Measurements from ENCODE around the gene LIX1. TPM values are rescaled to one million over a fixed set of nuclear protein-coding genes. Genes with fewer than 3 reads are reported as not detected.

Gene LIX1
- polyA plus RNA-seq, 2 of the 4 experiments (the other 2 are of a cell fraction) = not detected

- Histone ChIP-seq H3K4me2 (peak overlapping the region; percentile 38; the same call in 2 of the 3 replicates), H3K4me1 (peaks cover 10% of the 10 kb centered on the region; the same call in 2 of the 3 replicates), H3K9me3 (no peaks in the 10 kb centered on the region), H3K27ac (no peak overlapping the region), H3K4me3 (no peak overlapping the region)
- ChIA-PET POLR2A (no interaction called here), CTCF (interaction anchor here (0.8 to 1.0 kb wide), 2 partner anchors 16 to 115 kb away, joined by 3 read pairs; no protein-coding TSS in a partner anchor)
- DNase-seq (ENCODE audit: low read depth in 1 of 2, low spot score in 1 of 2) (peak in 1 of 2 experiments; percentile 23), FAIRE-seq (no peak), ATAC-seq (peak; percentile 48 to 55; a peak in 4 of 6 replicates)
- WGBS (ENCODE audit: missing lambda C conversion rate) = 22% methylated on average over 7 of the region's 7 CpGs
- peak; percentile 16 to 25; a peak in 1 of 5 replicates for TF ChIP-seq RAD21 (conservative IDR thresholded peaks at IDR 0.05 in 1 of 2, IDR thresholded peaks at IDR 0.05 in 1 of 2)
- no peak for TF ChIP-seq NFE2L2 (conservative IDR thresholded peaks at IDR 0.05; ENCODE audit: low read length)
Observed at GRCh38 chr5:97046270-97046982, 96.0 kb downstream of the LIX1 start.

- CTCF ChIA-PET = interaction anchor here (1.1 to 1.3 kb wide), 3 partner anchors 11 to 117 kb away, joined by 3 to 4 read pairs (median 3); no protein-coding TSS in a partner anchor
- FAIRE-seq = no peak
- WGBS (ENCODE audit: missing lambda C conversion rate) = 44% methylated on average over 2 of the region's 2 CpGs
Observed at GRCh38 chr5:97044052-97044451, 98.4 kb downstream of the LIX1 start.

More at GRCh38 chr5:97044052-97044451, 98.4 kb downstream of the LIX1 start:
- Histone ChIP-seq H3K4me2 (no peak overlapping the region), H3K27ac (no peak overlapping the region), H3K4me3 (no peak overlapping the region), H3K9me3 (no peaks in the 10 kb centered on the region), H3K4me1 (peaks cover 10% of the 10 kb centered on the region; the same call in 2 of the 3 replicates)
- ATAC-seq (peak; percentile 66 to 87; a peak in 4 of 6 replicates), DNase-seq (ENCODE audit: low read depth in 1 of 2, low spot score in 1 of 2) (peak in 1 of 2 experiments; percentile 33)
- TF ChIP-seq FOSB (CRISPR knock-in tag; IDR thresholded peaks at IDR 0.05) (no peak), SREBF2 (IDR thresholded peaks at IDR 0.05) (no peak), PBX3 (IDR thresholded peaks at IDR 0.05) (no peak), MAX (IDR thresholded peaks at IDR 0.05) (no peak), ZC3H11A (IDR thresholded peaks at IDR 0.05) (no peak), JUNB (IDR thresholded peaks at IDR 0.05) (no peak), HDAC2 (IDR thresholded peaks at IDR 0.05) (no peak), CEBPB (IDR thresholded peaks at IDR 0.05) (no peak), HEYL (CRISPR knock-in tag; IDR thresholded peaks at IDR 0.05) (no peak), ESRRA (IDR thresholded peaks at IDR 0.05; ENCODE audit: borderline replicate concordance, low read length) (no peak), CBX2 (IDR thresholded peaks at IDR 0.05; ENCODE audit: borderline replicate concordance, low read depth) (no peak), ATOH8 (CRISPR knock-in tag; IDR thresholded peaks at IDR 0.05; ENCODE audit: low read depth) (no peak), HES2 (IDR thresholded peaks at IDR 0.05) (no peak), RAD21 (conservative IDR thresholded peaks at IDR 0.05 in 1 of 2, IDR thresholded peaks at IDR 0.05 in 1 of 2) (peak in 1 of 2 experiments; percentile 36; a peak in 2 of 5 replicates), SMC3 (IDR thresholded peaks at IDR 0.05) (no peak), GATA3 (IDR thresholded peaks at IDR 0.05; ENCODE audit: borderline replicate concordance) (no peak), CTCF (IDR thresholded peaks at IDR 0.05) (0 out of 3 replicates have a peak, but pooled peaks have one; percentile 14)
- POLR2A ChIA-PET = no interaction called here
